PC-3 (cell line): Measurements from ENCODE around the gene TGFBI. TPM values are rescaled to one million over a fixed set of nuclear protein-coding genes. Genes with fewer than 3 reads are reported as not detected.

Experiments used
- ATAC-seq: fragments of 200-7000 bp; cut with Tn5 transposase; 2 replicates; pipeline ENCODE4 v1.9.1; 2020; ENCODE audit warnings: mild to moderate bottlenecking, moderate library complexity
- BruUV-seq: library from RNA; stranded (reverse); fragments of 400-500 nt; replicated peaks from 2 replicates; lab custom pipeline; 2021; lab: Mats Ljungman, UMichigan
- CTCF ChIA-PET: fragments of 300-600 bp; sonication (Branson Sonifier 250); formaldehyde crosslinking; loops from one replicate; lab custom pipeline; 2022; ENCODE audit warnings: antibody characterized with exemption; lab: Charles Lee
- POLR2A ChIA-PET: fragments of 300-600 bp; sonication (Branson Sonifier 250); formaldehyde crosslinking; loops from one replicate; lab custom pipeline; 2022; ENCODE audit warnings: antibody characterized with exemption; ENCODE audit not compliant: unreplicated experiment; lab: Charles Lee
- DNase-seq: peaks from one replicate; pipeline ENCODE4 v3.0.0-alpha.2; 2015
- H2AFZ ChIP-seq: fragments of 300-600 bp; sonication (generic); 2 replicates; pipeline ENCODE4 v1.6.0; 2016; ENCODE audit warnings: antibody characterized with exemption, low read length
- H3F3A ChIP-seq: fragments of 300-600 bp; sonication (generic); one replicate; pipeline ENCODE4 v1.6.0; 2017; ENCODE audit warnings: antibody characterized with exemption, low read length, control low read depth, mild to moderate bottlenecking; ENCODE audit not compliant: unreplicated experiment
- H3K27ac ChIP-seq: fragments of 300-600 bp; sonication (generic); 2 replicates; pipeline ENCODE4 v1.5.1; 2016; ENCODE audit warnings: mild to moderate bottlenecking, low read length
- H3K27me3 ChIP-seq: fragments of 300-600 bp; sonication (generic); 2 replicates; pipeline ENCODE4 v1.6.1; 2016; ENCODE audit warnings: low read length, mixed read lengths
- H3K36me3 ChIP-seq: fragments of 300-600 bp; sonication (generic); 2 replicates; pipeline ENCODE4 v1.6.1; 2016; ENCODE audit warnings: low read depth, mixed run types, low read length, mixed read lengths
- H3K4me1 ChIP-seq: fragments of 300-600 bp; sonication (generic); 2 replicates; pipeline ENCODE4 v1.5.1; 2016; ENCODE audit warnings: low read length; ENCODE audit not compliant: insufficient read depth
- H3K4me2 ChIP-seq: fragments of 300-600 bp; sonication (generic); 2 replicates; pipeline ENCODE4 v1.6.0; 2016; ENCODE audit warnings: low read length
- H3K4me3 ChIP-seq: fragments of 300-600 bp; sonication (generic); 2 replicates; pipeline ENCODE4 v1.5.1; 2016; ENCODE audit warnings: mild to moderate bottlenecking, low read length, mixed read lengths
- H3K79me2 ChIP-seq: fragments of 300-600 bp; sonication (generic); 2 replicates; pipeline ENCODE4 v1.6.1; 2017; ENCODE audit warnings: low read length, mixed read lengths
- H3K9ac ChIP-seq: fragments of 300-600 bp; sonication (generic); 2 replicates; pipeline ENCODE4 v1.6.0; 2016; ENCODE audit warnings: mild to moderate bottlenecking, low read length
- H3K9me2 ChIP-seq: fragments of 300-600 bp; sonication (generic); replicated peaks from 2 replicates; pipeline ENCODE4 v1.6.1; 2016; ENCODE audit warnings: mixed run types, low read length, mixed read lengths
- H3K9me3 ChIP-seq: fragments of 300-600 bp; sonication (generic); 2 replicates; pipeline ENCODE4 v1.6.1; 2016; ENCODE audit warnings: low read length, mixed read lengths
- H4K20me1 ChIP-seq: fragments of 300-600 bp; sonication (generic); 2 replicates; pipeline ENCODE4 v1.6.1; 2016; ENCODE audit warnings: low read length, mixed read lengths
- CTCF ChIP-seq: fragments of 300-600 bp; sonication (generic); conservative IDR thresholded peaks from 2 replicates; pipeline ENCODE4 v1.5.1; 2017; ENCODE audit warnings: antibody characterized with exemption, low read depth, mild to moderate bottlenecking, low read length
- EZH2 ChIP-seq: fragments of 300-600 bp; sonication (generic); IDR thresholded peaks from one replicate; pipeline ENCODE4 v1.6.1; 2017; ENCODE audit warnings: antibody characterized with exemption, mild to moderate bottlenecking, low read length; ENCODE audit not compliant: unreplicated experiment
- EZH2phosphoT487 ChIP-seq: fragments of 300-600 bp; sonication (generic); IDR thresholded peaks from 2 replicates; pipeline ENCODE4 v1.6.1; 2018; ENCODE audit warnings: mild to moderate bottlenecking, antibody characterized with exemption, low read length, borderline replicate concordance
- intact Hi-C: fragments of 100-400 bp; cut with micrococcal nuclease; formaldehyde crosslinking; loops from 2 replicates; pipeline ENCODE4 v1.9.0; 2023
- total RNA-seq: library from RNA; depleted of rRNA; stranded (reverse); fragments of >200 nt; gene quantifications from 2 replicates; pipeline ENCODE4 v1.2.3, GENCODE V29; 2014

The TGFBI gene
- total RNA-seq, 1 experiment from 2014 or later, result 4.8 TPM

GRCh38 chr5:136034984-136035383 is 6.2 kb downstream of the TGFBI start:
- BruUV-seq, result no TSS peak
- Histone ChIP-seq H3K27me3 (no peaks in the 10 kb centered on the region), H2AFZ (no peak overlapping the region), H3K27ac (no peak overlapping the region), H3K79me2 (no peaks in the 10 kb centered on the region), H4K20me1 (no peaks in the 10 kb centered on the region), H3K4me1 (peaks cover 37% of the 10 kb centered on the region), H3K36me3 (no peaks in the 10 kb centered on the region), H3K9me3 (no peaks in the 10 kb centered on the region), H3F3A (no peaks in the 10 kb centered on the region), H3K9ac (no peak overlapping the region), H3K4me2 (no peak overlapping the region), H3K9me2 (no peaks in the 10 kb centered on the region), H3K4me3 (no peak overlapping the region)
- POLR2A ChIA-PET, result no interaction called here
- intact Hi-C loops, result no loop called here
- CTCF ChIA-PET, result no interaction called here
- no peak for ATAC-seq
- DNase-seq, result no peak
- no peak for TF ChIP-seq EZH2phosphoT487
- no peak for TF ChIP-seq CTCF

GRCh38 chr5:136035837-136036236 is 7.0 kb downstream of the TGFBI start:
- DNase-seq, result peak; percentile 36
- no peaks in the 10 kb centered on the region for H3F3A ChIP-seq
- no peaks in the 10 kb centered on the region for H3K36me3 ChIP-seq
- H4K20me1 ChIP-seq, result no peaks in the 10 kb centered on the region
- no peaks in the 10 kb centered on the region for H3K9me2 ChIP-seq
- no peak overlapping the region for H2AFZ ChIP-seq
- no TSS peak for BruUV-seq
- intact Hi-C loops, result loop anchor here (2.0 kb wide), 1 partner anchor 23 kb away; no protein-coding TSS in a partner anchor
- no peak for ATAC-seq
- POLR2A ChIA-PET, result no interaction called here
- no peak overlapping the region for H3K27ac ChIP-seq
- TF ChIP-seq CTCF (no peak), EZH2phosphoT487 (no peak), EZH2 (no peak)
- H3K4me3 ChIP-seq, result no peak overlapping the region
- no peaks in the 10 kb centered on the region for H3K27me3 ChIP-seq
- H3K4me2 ChIP-seq, result no peak overlapping the region
- CTCF ChIA-PET, result no interaction called here
- no peaks in the 10 kb centered on the region for H3K9me3 ChIP-seq
- no peaks in the 10 kb centered on the region for H3K79me2 ChIP-seq
- H3K9ac ChIP-seq, result no peak overlapping the region
- peaks cover 39% of the 10 kb centered on the region for H3K4me1 ChIP-seq

DNA sequence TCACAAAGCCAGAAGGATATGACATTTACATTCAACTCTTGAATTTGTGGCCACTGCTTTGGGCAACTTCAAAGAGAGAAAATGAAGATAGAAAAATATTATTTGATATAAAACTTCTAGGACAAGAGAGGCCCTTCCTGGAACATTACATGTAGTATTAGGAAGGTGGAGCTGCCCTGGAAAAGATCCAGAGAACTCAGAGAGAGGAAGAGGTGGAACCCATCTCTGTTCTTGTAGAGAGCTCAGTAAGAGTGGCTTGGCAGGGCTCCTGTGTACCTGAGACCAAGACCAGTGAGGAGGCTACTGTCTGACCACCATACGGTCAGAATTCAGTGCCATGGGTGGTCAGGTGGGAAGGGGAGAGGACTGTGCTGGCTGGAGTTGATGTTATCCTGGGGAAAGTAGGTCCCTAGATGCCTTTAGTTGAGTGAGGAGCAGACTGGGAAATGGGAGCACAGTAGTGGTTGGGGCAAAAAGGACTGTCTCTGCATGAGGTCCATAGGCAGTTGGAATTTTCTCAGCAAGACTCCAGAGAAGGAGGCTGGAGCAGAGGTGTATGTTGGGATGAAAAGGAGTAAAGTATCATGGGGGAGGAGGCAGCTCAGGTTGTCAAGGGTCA is 7.6 kb downstream of the TGFBI start:
- no peaks in the 10 kb centered on the region for H3K79me2 ChIP-seq
- H3K36me3 ChIP-seq, result no peaks in the 10 kb centered on the region
- H2AFZ ChIP-seq, result no peak overlapping the region
- TF ChIP-seq EZH2phosphoT487, result no peak
- ATAC-seq (no peak), DNase-seq (no peak)
- ChIA-PET POLR2A (no interaction called here), CTCF (no interaction called here)
- H3K27me3 ChIP-seq, result no peaks in the 10 kb centered on the region
- no peak overlapping the region for H3K4me3 ChIP-seq
- H3K27ac ChIP-seq, result peak overlapping the region; percentile 29
- intact Hi-C loops, result loop anchor here (2.0 kb wide), 1 partner anchor 22 kb away; no protein-coding TSS in a partner anchor
- no peaks in the 10 kb centered on the region for H3F3A ChIP-seq
- H3K9me3 ChIP-seq, result no peaks in the 10 kb centered on the region
- no peaks in the 10 kb centered on the region for H4K20me1 ChIP-seq
- BruUV-seq, result no TSS peak
- H3K9me2 ChIP-seq, result no peaks in the 10 kb centered on the region
- H3K9ac ChIP-seq, result no peak overlapping the region
- peaks cover 45% of the 10 kb centered on the region for H3K4me1 ChIP-seq
- H3K4me2 ChIP-seq, result peak overlapping the region; percentile 54
